DOHH2 (cell line): Measurements from ENCODE around the gene KLHL6.

Source experiments
- H3F3A ChIP-seq: fragments of 200-600 bp; sonication (generic), shearing (Covaris generic); 2 replicates; pipeline ENCODE4 v1.6.0; 2016; ENCODE audit warnings: antibody characterized with exemption, mild to moderate bottlenecking; ENCODE audit not compliant: control insufficient read depth, insufficient read depth
- H3K27ac ChIP-seq: fragments of 200-600 bp; sonication (generic); 2 replicates; pipeline ENCODE4 v1.5.1; 2014; ENCODE audit warnings: low read depth, mild to moderate bottlenecking, low read length, moderate library complexity
- H3K27me3 ChIP-seq: fragments of 200-600 bp; sonication (generic); 2 replicates; pipeline ENCODE4 v1.6.1; 2014; ENCODE audit warnings: mild to moderate bottlenecking, low read length, mixed read lengths; ENCODE audit not compliant: control insufficient read depth
- H3K36me3 ChIP-seq: fragments of 200-600 bp; sonication (generic); 2 replicates; pipeline ENCODE4 v1.6.1; 2014; ENCODE audit warnings: mild to moderate bottlenecking, low read length, moderate library complexity, mixed read lengths; ENCODE audit not compliant: control insufficient read depth
- H3K4me1 ChIP-seq: fragments of 200-600 bp; sonication (generic); 2 replicates; pipeline ENCODE4 v1.6.1; 2014; ENCODE audit warnings: mild to moderate bottlenecking, low read length, mixed read lengths; ENCODE audit not compliant: control insufficient read depth
- H3K4me2 ChIP-seq: fragments of 200-600 bp; sonication (generic); 2 replicates; pipeline ENCODE4 v1.6.0; 2014; ENCODE audit warnings: mild to moderate bottlenecking, low read length, moderate library complexity
- H3K4me3 ChIP-seq: fragments of 200-600 bp; sonication (generic); 2 replicates; pipeline ENCODE4 v1.5.1; 2014; ENCODE audit warnings: mild to moderate bottlenecking, low read length, mixed read lengths
- H3K79me2 ChIP-seq: fragments of 200-600 bp; sonication (generic); 2 replicates; pipeline ENCODE4 v1.6.1; 2014; ENCODE audit warnings: mild to moderate bottlenecking, low read length, mixed read lengths; ENCODE audit not compliant: control insufficient read depth
- H3K9me2 ChIP-seq: fragments of 200-600 bp; sonication (generic); replicated peaks from 2 replicates; pipeline ENCODE4 v1.6.1; 2014; ENCODE audit warnings: mild to moderate bottlenecking, low read length, mixed read lengths; ENCODE audit not compliant: control insufficient read depth
- H3K9me3 ChIP-seq: fragments of 200-600 bp; sonication (generic); 2 replicates; pipeline ENCODE4 v1.6.1; 2014; ENCODE audit warnings: antibody characterized with exemption, low read length, mixed read lengths; ENCODE audit not compliant: control insufficient read depth, insufficient read depth
- H4K20me1 ChIP-seq: fragments of 200-600 bp; sonication (generic); 2 replicates; pipeline ENCODE4 v1.6.0; 2014; ENCODE audit warnings: low read depth, mild to moderate bottlenecking, antibody characterized with exemption, low read length, moderate library complexity; ENCODE audit not compliant: control insufficient read depth, insufficient read depth
- EZH2phosphoT487 ChIP-seq: fragments of 200-600 bp; sonication (generic); IDR thresholded peaks from 2 replicates; pipeline ENCODE4 v1.6.1; 2017; ENCODE audit warnings: borderline replicate concordance, mild to moderate bottlenecking, antibody characterized with exemption, low read length, moderate library complexity, mixed read lengths
- TF ChIP-seq, protein P1 (sequence below): fragments of 200-600 bp; sonication (generic); IDR thresholded peaks from one replicate; pipeline ENCODE4 v1.5.1; 2014; ENCODE audit warnings: antibody characterized with exemption, mild to moderate bottlenecking, low read depth, low read length; ENCODE audit not compliant: poor library complexity, severe bottlenecking

KLHL6 gene

DNA sequence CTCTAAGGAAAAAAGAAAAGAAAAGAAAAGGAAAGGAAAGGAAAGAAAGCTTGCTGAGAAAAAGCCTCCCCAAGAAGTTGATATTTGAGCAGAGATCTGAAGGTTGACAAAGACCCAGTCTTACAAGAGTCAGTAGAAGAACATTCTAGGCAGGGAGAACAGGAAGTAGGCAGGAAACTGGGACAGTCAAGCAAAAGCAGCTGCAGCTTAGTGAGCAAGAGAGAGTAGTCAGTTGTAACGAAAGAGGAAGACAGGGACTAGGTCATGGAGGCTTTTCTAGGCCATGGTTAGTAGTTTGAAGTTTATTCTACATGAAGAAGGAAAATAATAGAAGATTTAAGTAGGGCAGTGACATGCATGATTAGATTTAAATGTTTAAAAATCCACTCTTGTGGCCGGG is 31.8 kb upstream of the KLHL6 start:
- Histone ChIP-seq H3F3A (peaks cover 53% of the 10 kb centered on the region), H3K79me2 (no peaks in the 10 kb centered on the region), H3K9me2 (no peaks in the 10 kb centered on the region), H3K9me3 (no peaks in the 10 kb centered on the region), H4K20me1 (no peaks in the 10 kb centered on the region), H3K4me3 (peak overlapping the region; percentile 33), H3K4me2 (peak overlapping the region; percentile 59), H3K36me3 (peaks cover 5% of the 10 kb centered on the region), H3K27ac (peak overlapping the region; percentile 88), H3K27me3 (no peaks in the 10 kb centered on the region), H3K4me1 (peaks cover 99% of the 10 kb centered on the region)
- TF ChIP-seq, protein P1, sequence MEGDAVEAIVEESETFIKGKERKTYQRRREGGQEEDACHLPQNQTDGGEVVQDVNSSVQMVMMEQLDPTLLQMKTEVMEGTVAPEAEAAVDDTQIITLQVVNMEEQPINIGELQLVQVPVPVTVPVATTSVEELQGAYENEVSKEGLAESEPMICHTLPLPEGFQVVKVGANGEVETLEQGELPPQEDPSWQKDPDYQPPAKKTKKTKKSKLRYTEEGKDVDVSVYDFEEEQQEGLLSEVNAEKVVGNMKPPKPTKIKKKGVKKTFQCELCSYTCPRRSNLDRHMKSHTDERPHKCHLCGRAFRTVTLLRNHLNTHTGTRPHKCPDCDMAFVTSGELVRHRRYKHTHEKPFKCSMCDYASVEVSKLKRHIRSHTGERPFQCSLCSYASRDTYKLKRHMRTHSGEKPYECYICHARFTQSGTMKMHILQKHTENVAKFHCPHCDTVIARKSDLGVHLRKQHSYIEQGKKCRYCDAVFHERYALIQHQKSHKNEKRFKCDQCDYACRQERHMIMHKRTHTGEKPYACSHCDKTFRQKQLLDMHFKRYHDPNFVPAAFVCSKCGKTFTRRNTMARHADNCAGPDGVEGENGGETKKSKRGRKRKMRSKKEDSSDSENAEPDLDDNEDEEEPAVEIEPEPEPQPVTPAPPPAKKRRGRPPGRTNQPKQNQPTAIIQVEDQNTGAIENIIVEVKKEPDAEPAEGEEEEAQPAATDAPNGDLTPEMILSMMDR = no peak
- no peak for TF ChIP-seq EZH2phosphoT487

GRCh38 chr3:183586477-183586876 is 31.0 kb upstream of the KLHL6 start:
- Histone ChIP-seq H3F3A (peaks cover 50% of the 10 kb centered on the region), H3K9me2 (no peaks in the 10 kb centered on the region), H3K79me2 (no peaks in the 10 kb centered on the region), H3K4me2 (peak overlapping the region; percentile 59), H3K9me3 (no peaks in the 10 kb centered on the region), H3K27ac (peak overlapping the region; percentile 88), H3K27me3 (no peaks in the 10 kb centered on the region), H3K4me1 (peaks cover 98% of the 10 kb centered on the region), H3K4me3 (peak overlapping the region; percentile 6), H4K20me1 (no peaks in the 10 kb centered on the region), H3K36me3 (peaks cover 4% of the 10 kb centered on the region; the same call in 1 of the 2 replicates)
- TF ChIP-seq EZH2phosphoT487 = no peak
- TF ChIP-seq, protein P1 = no peak

DNA sequence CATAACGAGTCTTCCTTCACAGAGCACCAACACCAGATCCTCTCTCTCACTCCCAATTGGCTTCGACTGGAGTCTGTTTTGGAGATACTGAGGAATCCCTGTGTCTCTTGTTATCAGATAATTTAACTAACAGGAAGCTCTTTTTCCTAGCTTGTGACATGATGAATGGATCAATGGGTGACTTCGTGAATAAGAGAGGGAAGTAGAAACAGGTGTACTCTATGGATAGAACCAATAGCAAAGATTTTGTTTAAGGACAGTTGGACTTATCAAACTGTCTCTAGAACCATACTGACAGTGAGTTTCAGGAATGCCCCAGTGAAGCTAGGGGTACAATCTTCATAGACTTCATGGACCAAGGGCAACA is 29.4 kb upstream of the KLHL6 start:
- Histone ChIP-seq H3K27ac (peak overlapping the region; percentile 68), H3K4me1 (peaks cover 98% of the 10 kb centered on the region), H3K9me3 (no peaks in the 10 kb centered on the region), H3K4me3 (peak overlapping the region; percentile 21), H3F3A (peaks cover 58% of the 10 kb centered on the region), H3K36me3 (peaks cover 4% of the 10 kb centered on the region; the same call in 1 of the 2 replicates), H4K20me1 (no peaks in the 10 kb centered on the region), H3K9me2 (no peaks in the 10 kb centered on the region), H3K79me2 (no peaks in the 10 kb centered on the region), H3K4me2 (peak overlapping the region; percentile 55), H3K27me3 (no peaks in the 10 kb centered on the region)
- TF ChIP-seq, protein P1 = no peak
- no peak for TF ChIP-seq EZH2phosphoT487
